Effector memory CD4-positive, alpha-beta T cell (primary cell): Measurements from ENCODE around the gene HNRNPR.
"Not testable (repeated sequence)": the region's sequence is repeated elsewhere in the genome, so short reads cannot be mapped to it uniquely, and the experiment has no call there.

Experiments
- DNase-seq, 3 donors: peaks; one replicate each; pipeline ENCODE4 v3.0.0-alpha.2; 2020
- H3K27ac ChIP-seq: 2 replicates; pipeline ENCODE4 v1.7.0; 2013; ENCODE audit warnings: mild to moderate bottlenecking, low read length, moderate library complexity; ENCODE audit not compliant: insufficient read depth, poor library complexity, severe bottlenecking
- H3K27me3 ChIP-seq: replicated peaks from 2 replicates; pipeline ENCODE4 v1.7.0; 2013; ENCODE audit warnings: mild to moderate bottlenecking, low read length; ENCODE audit not compliant: insufficient read depth, control insufficient read depth, poor library complexity, severe bottlenecking
- H3K36me3 ChIP-seq: 2 replicates; pipeline ENCODE4 v1.7.0; 2013; ENCODE audit warnings: mild to moderate bottlenecking, low read length, moderate library complexity; ENCODE audit not compliant: control insufficient read depth, insufficient read depth
- H3K4me1 ChIP-seq: 2 replicates; pipeline ENCODE4 v1.7.0; 2013; ENCODE audit warnings: low read length, mild to moderate bottlenecking; ENCODE audit not compliant: control insufficient read depth, insufficient read depth, poor library complexity, severe bottlenecking
- H3K4me3 ChIP-seq: 2 replicates; pipeline ENCODE4 v1.7.0; 2013; ENCODE audit warnings: low read length, low read depth, mild to moderate bottlenecking; ENCODE audit not compliant: insufficient read depth, poor library complexity, severe bottlenecking
- H3K9me3 ChIP-seq: 2 replicates; pipeline ENCODE4 v1.7.0; 2013; ENCODE audit warnings: mild to moderate bottlenecking, low read length, moderate library complexity; ENCODE audit not compliant: control insufficient read depth

Gene HNRNPR

DNA sequence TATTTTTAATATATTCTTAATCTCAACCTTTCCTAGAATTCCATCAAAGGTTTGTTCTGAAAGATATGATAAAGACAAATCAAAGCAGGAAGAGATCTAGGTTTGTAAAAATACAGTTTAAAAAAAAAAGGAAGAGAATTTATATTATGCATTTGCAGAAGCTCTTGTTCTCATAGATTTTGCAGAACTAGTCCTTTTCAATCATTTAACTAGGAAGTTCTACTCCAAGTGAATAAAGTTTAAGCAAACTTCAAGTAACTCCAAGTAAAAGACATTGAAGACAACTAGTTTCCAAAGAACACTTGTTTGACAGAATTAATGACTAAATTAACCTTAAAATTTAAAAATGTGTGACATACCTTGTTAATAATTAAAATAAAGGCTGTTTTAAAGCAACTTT, 55.9 kb downstream of the HNRNPR start:
- no peak for DNase-seq
- no peaks in the 10 kb centered on the region for H3K4me1 ChIP-seq
- H3K36me3 ChIP-seq = peaks cover 12% of the 10 kb centered on the region
- no peak overlapping the region for H3K4me3 ChIP-seq
- no peak overlapping the region for H3K27ac ChIP-seq
- no peaks in the 10 kb centered on the region for H3K9me3 ChIP-seq
- H3K27me3 ChIP-seq = no peaks in the 10 kb centered on the region

DNA sequence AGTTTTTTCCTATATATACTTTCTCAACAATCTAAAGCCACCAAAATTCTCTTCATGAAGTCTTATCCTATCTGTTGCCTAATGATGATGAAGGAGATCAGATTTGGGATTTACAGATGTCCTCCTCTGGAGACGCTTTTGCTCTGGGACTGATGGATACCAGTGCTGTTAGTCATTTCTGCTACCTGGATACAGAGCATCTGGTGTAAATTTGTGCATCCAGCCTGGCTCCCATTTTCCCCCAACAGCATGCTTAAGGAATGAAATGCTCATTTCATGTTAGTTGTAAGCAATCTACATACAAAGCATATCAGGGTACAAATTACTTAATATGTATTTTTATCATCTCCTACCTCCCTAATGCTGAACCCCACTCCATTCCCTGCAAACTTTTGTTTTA, 57.7 kb downstream of the HNRNPR start:
- no peak for DNase-seq
- H3K9me3 ChIP-seq = no peaks in the 10 kb centered on the region
- H3K27me3 ChIP-seq = no peaks in the 10 kb centered on the region
- no peaks in the 10 kb centered on the region for H3K4me1 ChIP-seq
- H3K4me3 ChIP-seq = no peak overlapping the region
- peaks cover 24% of the 10 kb centered on the region for H3K36me3 ChIP-seq
- H3K27ac ChIP-seq = no peak overlapping the region

DNA sequence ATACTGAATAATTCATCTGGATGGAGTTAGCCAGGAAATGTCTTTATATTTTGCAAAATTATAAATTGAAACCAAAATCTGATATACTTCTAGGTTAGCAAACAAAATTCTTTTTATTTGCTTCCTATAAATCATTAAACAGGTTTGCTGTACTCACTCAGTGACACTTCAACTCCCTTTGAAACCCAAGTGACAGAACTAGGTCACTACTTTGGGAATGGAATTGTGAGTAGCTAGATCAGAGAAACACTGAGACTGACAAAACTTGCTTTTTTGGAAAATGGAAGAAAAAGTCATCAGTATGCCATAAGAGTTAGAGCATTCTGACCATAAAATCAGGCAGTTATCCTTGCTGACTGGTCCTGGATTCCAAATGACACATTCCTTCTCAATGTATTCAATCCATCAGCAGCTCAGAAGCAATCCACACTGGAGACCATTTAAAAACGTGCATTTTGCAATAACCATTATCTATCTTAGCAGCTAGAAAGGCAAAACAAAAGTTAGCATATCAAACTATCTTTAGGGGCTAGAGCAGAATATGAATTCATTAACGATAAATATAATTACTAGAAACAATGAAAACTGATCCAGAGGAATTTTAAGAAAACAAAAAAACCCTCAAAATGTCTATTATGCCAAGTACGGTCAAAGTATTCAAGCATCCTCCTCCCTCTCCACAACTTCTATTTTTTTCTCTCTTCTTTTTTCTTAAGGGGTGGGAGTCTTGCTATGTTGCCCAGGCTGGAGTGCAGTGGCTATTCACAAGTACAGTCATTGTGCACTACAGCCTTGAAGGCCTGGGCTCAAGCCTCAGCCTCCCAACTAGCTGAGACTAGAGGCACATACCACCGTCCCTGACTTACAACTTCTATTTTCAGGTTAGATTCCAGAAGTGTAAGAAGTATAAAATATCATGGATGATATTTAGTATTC, 60.1 kb downstream of the HNRNPR start:
- no peak for DNase-seq
- Histone ChIP-seq H3K4me3 (no peak overlapping the region), H3K9me3 (no peaks in the 10 kb centered on the region), H3K27me3 (no peaks in the 10 kb centered on the region), H3K4me1 (no peaks in the 10 kb centered on the region), H3K36me3 (peaks cover 24% of the 10 kb centered on the region), H3K27ac (no peak overlapping the region)

DNA sequence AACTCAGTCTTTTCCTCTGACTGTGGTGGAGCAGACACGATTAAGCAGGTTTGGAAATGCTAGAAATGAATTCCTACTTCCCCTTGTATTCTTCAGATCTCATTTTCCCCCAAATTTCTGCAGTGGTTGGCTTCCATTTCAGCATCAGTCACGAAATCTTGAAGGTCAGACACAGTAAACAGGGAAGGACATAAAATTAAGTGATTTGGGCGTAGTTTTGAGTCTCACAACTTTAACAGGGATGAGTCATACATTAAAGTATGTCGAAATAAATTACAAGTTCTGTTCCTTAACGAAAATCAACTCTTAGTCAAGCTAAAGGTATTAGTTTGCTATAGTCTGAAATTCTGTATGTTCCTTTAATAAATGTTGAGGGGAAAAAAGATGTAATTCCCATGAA, 61.1 kb downstream of the HNRNPR start:
- H3K36me3 ChIP-seq = peaks cover 18% of the 10 kb centered on the region
- H3K4me1 ChIP-seq = no peaks in the 10 kb centered on the region
- H3K4me3 ChIP-seq = no peak overlapping the region
- no peak overlapping the region for H3K27ac ChIP-seq
- H3K27me3 ChIP-seq = no peaks in the 10 kb centered on the region
- DNase-seq = no peak
- H3K9me3 ChIP-seq = no peaks in the 10 kb centered on the region

DNA sequence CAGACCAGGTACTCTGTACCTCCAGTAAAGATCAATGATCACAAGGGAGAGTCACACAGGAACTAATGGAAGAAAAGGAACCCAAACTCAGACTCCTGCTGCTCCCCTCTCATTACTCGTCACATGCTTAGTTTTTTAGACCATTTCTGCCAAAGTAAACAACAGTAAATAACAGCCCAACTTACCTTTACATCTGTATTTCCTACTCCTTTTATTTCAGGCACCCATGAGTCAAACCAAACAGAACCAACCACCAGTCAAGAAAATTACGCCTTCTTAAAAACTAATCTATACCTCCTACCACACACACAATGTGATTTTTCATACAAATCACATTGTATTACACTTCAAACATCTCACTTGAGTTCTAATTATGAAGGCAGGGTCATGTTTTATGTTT, 65.4 kb downstream of the HNRNPR start:
- H3K4me3 ChIP-seq = no peak overlapping the region
- H3K9me3 ChIP-seq = no peaks in the 10 kb centered on the region
- H3K27ac ChIP-seq = no peak overlapping the region
- no peaks in the 10 kb centered on the region for H3K4me1 ChIP-seq
- no peaks in the 10 kb centered on the region for H3K27me3 ChIP-seq
- H3K36me3 ChIP-seq = peaks cover 16% of the 10 kb centered on the region
- DNase-seq = no peak

DNA sequence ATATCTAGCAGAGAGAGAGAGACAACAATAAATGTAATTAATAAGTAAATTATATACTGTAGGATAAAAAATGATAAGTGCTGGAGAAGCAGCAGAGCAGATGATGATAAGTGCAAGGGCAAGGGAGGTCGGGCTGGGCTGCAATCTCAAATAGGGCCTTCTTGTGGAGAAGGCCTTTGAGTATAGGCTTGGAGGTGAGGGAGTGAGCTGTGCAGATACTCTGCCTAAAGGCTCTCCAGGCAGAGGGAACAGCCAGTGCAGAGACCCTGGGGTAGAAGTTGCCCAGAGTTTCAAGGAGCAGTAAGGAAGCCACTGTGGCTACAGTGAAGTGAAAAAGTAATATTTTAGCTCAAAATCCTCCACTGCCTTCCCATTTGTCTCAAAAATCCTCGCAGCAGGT, 67.6 kb downstream of the HNRNPR start:
- DNase-seq = no peak
- no peaks in the 10 kb centered on the region for H3K27me3 ChIP-seq
- no peaks in the 10 kb centered on the region for H3K9me3 ChIP-seq

DNA sequence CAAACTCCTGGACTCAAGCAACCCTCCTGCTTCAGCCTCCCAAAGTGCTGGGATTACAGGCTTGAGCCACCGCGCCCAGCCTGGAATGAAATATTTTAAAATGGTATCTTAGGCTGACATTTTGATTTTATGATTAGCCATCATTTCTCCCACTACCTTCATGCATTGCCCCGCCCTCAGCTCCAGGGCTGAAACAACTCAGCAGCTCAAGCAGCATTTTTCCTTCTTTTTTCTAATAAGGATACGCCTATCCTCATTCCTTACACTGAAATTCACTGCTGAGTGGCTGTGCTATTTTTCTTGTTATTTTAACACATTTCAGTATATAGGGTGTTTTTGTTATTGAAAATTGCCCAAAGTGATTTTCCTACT, 70.0 kb downstream of the HNRNPR start:
- Histone ChIP-seq H3K4me3 (no peak overlapping the region), H3K36me3 (no peaks in the 10 kb centered on the region), H3K9me3 (no peaks in the 10 kb centered on the region), H3K27ac (no peak overlapping the region), H3K4me1 (no peaks in the 10 kb centered on the region), H3K27me3 (no peaks in the 10 kb centered on the region)
- no peak for DNase-seq

More for the DNA sequence above, 67.6 kb downstream of the HNRNPR start:
- Histone ChIP-seq H3K4me1 (no peaks in the 10 kb centered on the region), H3K36me3 (no peaks in the 10 kb centered on the region), H3K4me3 (no peak overlapping the region), H3K27ac (no peak overlapping the region)

DNA sequence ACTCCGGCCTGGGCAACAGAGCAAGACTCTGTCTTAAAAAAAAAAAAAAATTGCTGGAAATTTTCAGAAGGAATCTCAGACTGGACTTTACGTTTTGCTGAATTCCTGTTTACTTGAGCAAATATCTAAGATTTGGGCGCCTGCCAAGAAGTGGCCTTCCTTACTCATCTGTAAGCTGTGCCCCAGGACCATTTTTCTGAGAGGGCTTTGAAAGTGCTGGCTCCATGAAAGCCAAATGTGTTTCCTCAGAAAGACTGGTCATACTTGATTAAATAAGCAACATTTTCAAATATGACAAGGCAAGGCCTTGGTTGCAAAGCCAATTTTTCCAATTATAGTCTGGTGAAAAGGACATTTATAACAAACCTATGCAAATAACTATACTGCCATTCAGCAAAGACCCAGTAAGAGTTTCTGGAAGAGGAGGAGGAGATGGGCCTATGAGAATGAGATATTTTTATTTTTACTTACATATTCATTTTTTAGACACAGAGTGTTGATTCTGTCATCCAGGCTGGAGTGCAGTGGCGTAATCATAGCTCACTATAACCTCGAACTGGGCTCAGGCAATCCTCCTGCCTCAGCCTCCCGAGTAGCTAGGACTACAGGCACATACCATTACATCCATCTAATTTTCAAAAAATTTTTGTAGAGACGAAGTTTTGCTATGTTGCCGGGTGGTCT, 70.5 kb downstream of the HNRNPR start:
- Histone ChIP-seq H3K27ac (no peak overlapping the region), H3K9me3 (no peaks in the 10 kb centered on the region), H3K4me3 (no peak overlapping the region), H3K36me3 (no peaks in the 10 kb centered on the region), H3K27me3 (no peaks in the 10 kb centered on the region), H3K4me1 (no peaks in the 10 kb centered on the region)
- no peak for DNase-seq

DNA sequence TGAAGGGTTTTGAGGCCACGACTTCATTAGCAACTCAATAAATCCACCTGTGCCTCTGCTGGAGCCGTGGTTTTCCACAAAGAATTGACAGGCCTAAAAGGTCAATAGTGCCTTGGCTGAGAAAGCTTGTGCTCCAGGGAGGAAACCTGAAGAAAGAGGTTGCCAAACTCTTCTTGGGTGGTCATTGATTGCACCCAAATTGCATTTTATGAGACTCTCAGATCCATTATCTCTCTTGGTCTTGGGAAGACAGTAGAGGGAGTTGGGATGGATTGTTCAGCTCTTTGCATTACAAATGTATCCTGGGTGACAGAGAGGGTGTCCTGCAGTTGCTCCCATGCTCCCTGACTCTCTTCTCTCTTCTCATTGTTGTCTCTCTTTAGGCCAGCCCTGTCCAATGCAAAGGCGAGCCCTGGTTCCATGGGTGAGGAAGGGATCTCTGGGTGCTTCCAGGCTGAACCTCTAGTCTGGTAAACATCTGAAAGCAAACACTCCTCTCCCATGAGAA, 80.7 kb downstream of the HNRNPR start:
- Histone ChIP-seq H3K36me3 (no peaks in the 10 kb centered on the region), H3K4me3 (no peak overlapping the region), H3K9me3 (no peaks in the 10 kb centered on the region), H3K4me1 (no peaks in the 10 kb centered on the region), H3K27me3 (no peaks in the 10 kb centered on the region), H3K27ac (no peak overlapping the region)
- no peak for DNase-seq

DNA sequence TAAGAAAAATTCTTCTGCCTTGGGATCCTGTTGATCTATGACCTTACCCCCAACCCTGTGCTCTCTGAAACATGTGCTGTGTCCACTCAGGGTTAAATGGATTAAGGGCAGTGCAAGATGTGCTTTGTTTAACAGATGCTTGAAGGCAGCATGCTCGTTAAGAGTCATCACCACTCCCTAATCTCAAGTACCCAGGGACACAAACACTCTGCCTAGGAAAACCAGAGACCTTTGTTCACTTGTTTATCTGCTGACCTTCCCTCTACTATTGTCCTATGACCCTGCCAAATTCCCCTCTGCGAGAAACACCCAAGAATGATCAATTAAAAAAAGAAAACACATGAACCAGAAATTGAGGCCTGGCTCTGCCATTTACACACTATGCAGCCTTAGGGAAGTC, 86.0 kb downstream of the HNRNPR start:
- H3K36me3 ChIP-seq, H3K9me3 ChIP-seq, H3K27ac ChIP-seq, H3K27me3 ChIP-seq, H3K4me1 ChIP-seq, DNase-seq, H3K4me3 ChIP-seq: not testable (repeated sequence)
